Measurements from ENCODE around the gene SYNPR.
"Not testable (repeated sequence)": the region's sequence is repeated elsewhere in the genome, so short reads cannot be mapped to it uniquely, and the experiment has no call there.

Gene SYNPR

GRCh38 chr3:63278171-63279004 is at the start of gene SYNPR:
TSS of gene SYNPR (plus strand) at chr3:63278308.
- no peak for DNase-seq (ENCODE audit: low spot score)

- peak; percentile 20 for DNase-seq (ENCODE audit: low spot score)
These were observed 49.4 kb upstream of the SYNPR start for GRCh38 chr3:63228677-63229076.

- DNase-seq (ENCODE audit: low spot score), result no peak
These were observed 48.0 kb upstream of the SYNPR start for GRCh38 chr3:63230146-63230545.

GRCh38 chr3:63231643-63232042 is 46.5 kb upstream of the SYNPR start:
- DNase-seq (ENCODE audit: low spot score), result no peak

- DNase-seq (ENCODE audit: low spot score), result no peak
These were observed 45.2 kb upstream of the SYNPR start for GRCh38 chr3:63232764-63233396.

GRCh38 chr3:63240381-63240902 is 37.7 kb upstream of the SYNPR start:
- DNase-seq (ENCODE audit: low spot score), result no peak

- no peak for DNase-seq (ENCODE audit: low spot score)
These were observed 36.0 kb upstream of the SYNPR start for GRCh38 chr3:63242124-63242523.

- DNase-seq (ENCODE audit: low spot score), result no peak
These were observed 33.6 kb upstream of the SYNPR start for GRCh38 chr3:63244486-63244885.

GRCh38 chr3:63245726-63246241 is 32.3 kb upstream of the SYNPR start:
- no peak for DNase-seq (ENCODE audit: low spot score)

GRCh38 chr3:63248015-63248414 is 30.1 kb upstream of the SYNPR start:
- DNase-seq (ENCODE audit: low spot score), result no peak

GRCh38 chr3:63251499-63251898 is 26.6 kb upstream of the SYNPR start:
- no peak for DNase-seq (ENCODE audit: low spot score)

GRCh38 chr3:63255819-63256218 is 22.3 kb upstream of the SYNPR start:
- not testable (repeated sequence) for DNase-seq (ENCODE audit: low spot score)

- DNase-seq (ENCODE audit: low spot score), result no peak
These were observed 13.4 kb upstream of the SYNPR start for GRCh38 chr3:63264716-63265115.

- DNase-seq (ENCODE audit: low spot score), result no peak
These were observed 3.7 kb upstream of the SYNPR start for GRCh38 chr3:63274359-63274758.

GRCh38 chr3:63279005-63279841 is 1.1 kb downstream of the SYNPR start:
- DNase-seq (ENCODE audit: low spot score), result no peak

- no peak for DNase-seq (ENCODE audit: low spot score)
These were observed 9.5 kb downstream of the SYNPR start for GRCh38 chr3:63287610-63288009.

GRCh38 chr3:63290686-63291085 is 12.6 kb downstream of the SYNPR start:
- DNase-seq (ENCODE audit: low spot score), result no peak

- no peak for DNase-seq (ENCODE audit: low spot score)
These were observed 16.2 kb downstream of the SYNPR start for GRCh38 chr3:63294332-63294731.

GRCh38 chr3:63295356-63295755 is 17.2 kb downstream of the SYNPR start:
- DNase-seq (ENCODE audit: low spot score), result no peak

GRCh38 chr3:63295806-63296205 is 17.7 kb downstream of the SYNPR start:
- DNase-seq (ENCODE audit: low spot score), result no peak

- no peak for DNase-seq (ENCODE audit: low spot score)
These were observed 18.1 kb downstream of the SYNPR start for GRCh38 chr3:63296249-63296648.

GRCh38 chr3:63303238-63303637 is 25.1 kb downstream of the SYNPR start:
- DNase-seq (ENCODE audit: low spot score), result no peak

Measured in HuH-7.5 (cell line).